CD14-positive monocyte (primary cell): ENCODE results near the gene OR10P1. TPM values are rescaled to one million over a fixed set of nuclear protein-coding genes. Genes with fewer than 3 reads are reported as not detected.
A peak's percentile ranks its signal among the peaks of the same experiment; 100 is the strongest.

Experiments
- DNase-seq, 3 donors: peaks; one replicate each; pipeline ENCODE4 v3.0.0-alpha.2; 2011 to 2022
- H2AFZ ChIP-seq: 2 replicates; pipeline ENCODE4 v1.6.0; 2012; ENCODE audit warnings: mild to moderate bottlenecking, low read depth, low read length, inconsistent platforms; ENCODE audit not compliant: insufficient read depth, poor library complexity, severe bottlenecking
- H3K27ac ChIP-seq, 2 donors: 1 replicate in 1 of 2; 2 replicates in 1 of 2; pipeline ENCODE4 v1.5.1; 2012 to 2013; ENCODE audit warnings: low read length in 2 of 2, control low read depth in 1 of 2, inconsistent platforms in 1 of 2, low read depth in 1 of 2, mild to moderate bottlenecking in 1 of 2
- H3K27me3 ChIP-seq, 2 donors: one replicate each; pipeline versions ENCODE4 v1.6.0 to v1.6.1; 2011 to 2013; ENCODE audit warnings: low read length in 2 of 2; ENCODE audit not compliant: control insufficient read depth in 2 of 2, insufficient read depth in 2 of 2
- H3K36me3 ChIP-seq, 2 donors: replicated peaks in 1 of 2; 1 replicate in 1 of 2; 2 replicates in 1 of 2; pipeline versions ENCODE4 v1.5.1 to v1.6.1; 2012 to 2013; ENCODE audit warnings: low read length in 2 of 2, control low read depth in 1 of 2, inconsistent platforms in 1 of 2, mild to moderate bottlenecking in 1 of 2; ENCODE audit not compliant: insufficient read depth in 2 of 2, control insufficient read depth in 1 of 2
- H3K4me1 ChIP-seq, 2 donors: 1 replicate in 1 of 2; 2 replicates in 1 of 2; pipeline versions ENCODE4 v1.5.1 to v1.6.1; 2012 to 2013; ENCODE audit warnings: low read length in 2 of 2, control low read depth in 1 of 2, inconsistent platforms in 1 of 2, mild to moderate bottlenecking in 1 of 2, moderate library complexity in 1 of 2; ENCODE audit not compliant: insufficient read depth in 2 of 2, control insufficient read depth in 1 of 2
- H3K4me2 ChIP-seq: replicated peaks from 2 replicates; pipeline ENCODE3; 2012; ENCODE audit warnings: low read length, moderate library complexity, mild to moderate bottlenecking; ENCODE audit not compliant: poor library complexity, severe bottlenecking; ENCODE audit errors: extremely low read depth
- H3K4me3 ChIP-seq, 3 experiments: fragments of 200-600 bp in 1 of 3; sonication (generic) in 1 of 3; replicated peaks in 1 of 3; 1 replicate in 2 of 3; 2 replicates in 1 of 3; pipeline ENCODE4 v1.5.1; 2011 to 2013; ENCODE audit warnings: low read length in 3 of 3, mild to moderate bottlenecking in 3 of 3, control low read depth in 2 of 3, low read depth in 2 of 3, inconsistent platforms in 1 of 3, moderate library complexity in 1 of 3
- H3K79me2 ChIP-seq: 2 replicates; pipeline ENCODE4 v1.6.0; 2012; ENCODE audit warnings: mild to moderate bottlenecking, control low read depth, inconsistent platforms, low read length, moderate library complexity; ENCODE audit not compliant: insufficient read depth
- H3K9ac ChIP-seq: 2 replicates; pipeline ENCODE4 v1.6.0; 2017; ENCODE audit warnings: low read length, mild to moderate bottlenecking; ENCODE audit not compliant: insufficient read depth, poor library complexity, severe bottlenecking
- H3K9me3 ChIP-seq, 2 donors: replicated peaks in 1 of 2; 1 replicate in 1 of 2; 2 replicates in 1 of 2; pipeline versions ENCODE4 v1.5.1 to v1.6.1; 2012 to 2013; ENCODE audit warnings: low read length in 2 of 2, control low read depth in 1 of 2; ENCODE audit not compliant: control insufficient read depth in 1 of 2, insufficient read depth in 1 of 2
- H4K20me1 ChIP-seq: 2 replicates; pipeline ENCODE4 v1.6.0; 2012; ENCODE audit warnings: mild to moderate bottlenecking, low read length, control low read depth, moderate library complexity; ENCODE audit not compliant: insufficient read depth
- H3K27ac Mint-ChIP-seq, 7 donors: one replicate each; pipeline ENCODE4 v1.8.0; 2020; ENCODE audit warnings: mild to moderate bottlenecking in 7 of 7, mixed read lengths in 7 of 7, moderate library complexity in 6 of 7, inconsistent platforms in 2 of 7
- H3K27me3 Mint-ChIP-seq, 3 donors: one replicate each; pipeline ENCODE4 v1.8.0; 2021 to 2022; ENCODE audit warnings: low read depth in 3 of 3, mild to moderate bottlenecking in 3 of 3, mixed read lengths in 3 of 3, moderate library complexity in 3 of 3, inconsistent platforms in 1 of 3
- H3K36me3 Mint-ChIP-seq, 2 donors: one replicate each; pipeline ENCODE4 v1.8.0; 2020; ENCODE audit warnings: mixed read lengths in 2 of 2, inconsistent platforms in 1 of 2, mild to moderate bottlenecking in 1 of 2
- H3K4me1 Mint-ChIP-seq: one replicate; pipeline ENCODE4 v1.8.0; 2020; ENCODE audit warnings: mild to moderate bottlenecking, mixed read lengths
- H3K4me3 Mint-ChIP-seq, 2 donors: one replicate each; pipeline ENCODE4 v1.8.0; 2020; ENCODE audit warnings: mild to moderate bottlenecking in 2 of 2, mixed read lengths in 2 of 2, moderate library complexity in 1 of 2
- H3K9me3 Mint-ChIP-seq, 7 donors: one replicate each; pipeline ENCODE4 v1.8.0; 2020 to 2022; ENCODE audit warnings: mixed read lengths in 7 of 7, mild to moderate bottlenecking in 6 of 7, moderate library complexity in 6 of 7, inconsistent platforms in 2 of 7
- CTCF ChIP-seq: fragments of 200-600 bp; IDR thresholded peaks from one replicate; pipeline ENCODE4 v1.8.0; 2022; ENCODE audit warnings: antibody characterized with exemption, mild to moderate bottlenecking
- WGBS: methylation state at CpG from one replicate; pipeline ENCODE4 v1.1.5; 2013; ENCODE audit warnings: missing lambda C conversion rate; ENCODE audit not compliant: insufficient coverage; 5-methylcytosine and 5-hydroxymethylcytosine counted together
- intact Hi-C, 2 donors: fragments of 100-400 bp; cut with micrococcal nuclease; formaldehyde crosslinking; loops; one replicate each; pipeline versions ENCODE4 v1.15.0 to v1.15.1; 2023
- polyA plus RNA-seq, 3 donors: library from polyadenylated mRNA; depleted of rRNA in 1 of 3; unstranded in 2 of 3; stranded (reverse) in 1 of 3; fragments of 300-500 nt in 2 of 3; fragments of >200 nt in 1 of 3; fragmentation: Illumina TruSeq in 2 of 3; gene quantifications; 1 replicate in 2 of 3; 2 replicates in 1 of 3; pipeline ENCODE4 v1.2.3, GENCODE V29; 2012 to 2021

Gene OR10P1
- polyA plus RNA-seq, 3 donors: not detected

DNA sequence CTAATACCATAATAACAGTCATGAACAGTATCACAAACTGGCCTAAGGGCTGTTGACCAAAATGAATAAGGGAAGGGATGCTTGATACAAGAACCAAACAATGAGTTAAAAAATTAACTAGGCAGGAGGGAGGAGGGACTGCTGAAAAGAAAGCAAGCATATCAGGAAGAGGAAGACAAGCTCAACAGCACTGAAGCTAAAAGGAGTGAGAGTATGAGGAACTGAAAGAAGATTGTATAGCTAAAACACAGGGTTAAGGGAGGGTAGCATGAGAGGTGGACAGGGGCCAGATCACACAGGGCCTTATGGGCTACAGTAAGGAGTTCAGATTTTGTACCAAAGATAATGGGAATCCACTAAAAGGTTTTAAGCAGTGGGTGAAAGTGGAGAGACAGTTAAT lies 36.9 kb downstream of the OR10P1 start:
- Histone ChIP-seq H3K4me1 (peaks cover 48 to 63% of the 10 kb centered on the region in 2 donors), H3K27me3 (no peaks in the 10 kb centered on the region), H4K20me1 (no peaks in the 10 kb centered on the region), H3K4me2 (peak overlapping the region; percentile 45), H2AFZ (peak overlapping the region; percentile 59), H3K36me3 (no peaks in the 10 kb centered on the region), H3K9ac (no peak overlapping the region), H3K27ac (peak overlapping the region; percentile 63 to 86), H3K9me3 (no peaks in the 10 kb centered on the region), H3K4me3 (peak overlapping the region in 1 of 3 experiments; percentile 41), H3K79me2 (no peaks in the 10 kb centered on the region)
- intact Hi-C loops: no loop called here
- Mint-ChIP-seq H3K36me3 (peaks cover 0 to 2% of the 10 kb centered on the region in 2 donors), H3K27me3 (peaks cover 0 to 4% (median 0%) of the 10 kb centered on the region in 3 donors), H3K4me1 (peaks cover 55% of the 10 kb centered on the region), H3K27ac (peak overlapping the region; percentile 84 to 97 (median 94)), H3K9me3 (peaks cover 0 to 11% (median 0%) of the 10 kb centered on the region in 7 donors), H3K4me3 (peak overlapping the region in 1 of 2 donors; percentile 67)
- peak; percentile 38 to 65 (median 60) for DNase-seq
- no peak for TF ChIP-seq CTCF

DNA sequence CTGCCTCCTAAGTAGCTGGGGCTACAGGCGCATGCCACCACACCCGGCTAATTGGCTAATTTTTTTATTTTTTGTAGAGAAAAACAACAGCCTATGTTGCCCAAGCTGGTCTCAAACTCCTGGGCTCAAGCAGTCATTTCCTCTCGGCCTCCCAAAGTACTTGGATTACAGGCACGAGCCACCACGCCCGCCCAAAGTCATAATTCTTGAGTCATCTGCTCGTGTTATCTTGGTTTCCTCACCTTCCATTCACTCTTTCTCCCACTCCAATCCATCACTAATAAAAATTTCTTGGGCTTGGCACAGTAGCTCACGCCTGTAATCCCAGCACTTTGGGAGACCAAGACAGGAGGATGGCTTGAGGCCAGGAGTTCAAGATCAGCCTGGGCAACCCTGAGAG lies 39.0 kb downstream of the OR10P1 start:
- Mint-ChIP-seq H3K27ac (peak overlapping the region; percentile 89 to 96 (median 93)), H3K4me3 (no peak overlapping the region), H3K36me3 (peaks cover 0 to 2% of the 10 kb centered on the region in 2 donors), H3K4me1 (peaks cover 47% of the 10 kb centered on the region), H3K27me3 (peaks cover 0 to 4% (median 0%) of the 10 kb centered on the region in 3 donors), H3K9me3 (peaks cover 0 to 11% (median 0%) of the 10 kb centered on the region in 7 donors)
- H3K9ac ChIP-seq: peak overlapping the region; percentile 25
- intact Hi-C loops: loop anchor here in 1 of 2 donors (5.0 kb wide), 1 partner anchor 33 kb away; no protein-coding TSS in a partner anchor
- 12% methylated on average over 7 of the region's 8 CpGs for WGBS
- H3K9me3 ChIP-seq: no peaks in the 10 kb centered on the region
- no peaks in the 10 kb centered on the region for H3K79me2 ChIP-seq
- no peak for TF ChIP-seq CTCF
- H3K27me3 ChIP-seq: no peaks in the 10 kb centered on the region
- peak; percentile 63 to 78 (median 63) for DNase-seq
- no peaks in the 10 kb centered on the region for H4K20me1 ChIP-seq
- peaks cover 49 to 57% of the 10 kb centered on the region in 2 donors for H3K4me1 ChIP-seq
- H2AFZ ChIP-seq: peak overlapping the region; percentile 4
- H3K36me3 ChIP-seq: no peaks in the 10 kb centered on the region
- H3K4me3 ChIP-seq: no peak overlapping the region
- no peak overlapping the region for H3K4me2 ChIP-seq
- peak overlapping the region; percentile 69 to 86 for H3K27ac ChIP-seq
